IMR-90 (cell line): ENCODE measurements around the gene FOXR1. TPM values are rescaled to one million over a fixed set of nuclear protein-coding genes. Genes with fewer than 3 reads are reported as not detected.
"Not testable (repeated sequence)": the region's sequence is repeated elsewhere in the genome, so short reads cannot be mapped to it uniquely, and the experiment has no call there.

Experiments
- ATAC-seq: fragments of 200-7000 bp; cut with Tn5 transposase; 2 replicates; pipeline ENCODE4 v1.9.1; 2020; ENCODE audit warnings: low read depth, mild to moderate bottlenecking, moderate library complexity
- BruUV-seq: library from RNA; stranded (reverse); fragments of 400-500 nt; replicated peaks from 2 replicates; lab custom pipeline; 2021; lab: Mats Ljungman, UMichigan
- CTCF ChIA-PET: fragments of 300-600 bp; formaldehyde crosslinking; extraction: SDS; loops from one replicate; lab custom pipeline; 2021; ENCODE audit warnings: antibody characterized with exemption; lab: Yijun Ruan, JAX
- POLR2A ChIA-PET: fragments of 300-600 bp; sonication (Branson Sonifier 250); formaldehyde crosslinking; loops from one replicate; lab custom pipeline; 2022; ENCODE audit warnings: antibody characterized with exemption; ENCODE audit not compliant: unreplicated experiment; lab: Charles Lee
- DNase-seq: peaks from one replicate; pipeline ENCODE4 v3.0.0; 2013
- H2AFZ ChIP-seq: replicated peaks from 2 replicates; pipeline ENCODE3; 2013; ENCODE audit warnings: low read length, mild to moderate bottlenecking; ENCODE audit not compliant: poor library complexity
- H2AK5ac ChIP-seq: 2 replicates; pipeline ENCODE4 v1.6.1; 2013; ENCODE audit warnings: low read depth, low read length, inconsistent platforms
- H2AK9ac ChIP-seq: replicated peaks from 2 replicates; pipeline ENCODE3; 2013; ENCODE audit warnings: mild to moderate bottlenecking, low read depth, low read length, moderate library complexity; ENCODE audit not compliant: poor library complexity
- H2BK120ac ChIP-seq: 2 replicates; pipeline ENCODE4 v1.6.1; 2013; ENCODE audit warnings: low read depth, low read length, inconsistent platforms
- H2BK15ac ChIP-seq: 3 replicates; pipeline ENCODE4 v1.6.1; 2013; ENCODE audit warnings: low read depth, low read length, inconsistent platforms
- H2BK20ac ChIP-seq: 2 replicates; pipeline ENCODE4 v1.6.1; 2013; ENCODE audit warnings: low read depth, mild to moderate bottlenecking, inconsistent platforms, low read length, moderate library complexity
- H2BK5ac ChIP-seq: 2 replicates; pipeline ENCODE4 v1.6.1; 2013; ENCODE audit warnings: mild to moderate bottlenecking, low read depth, low read length, inconsistent platforms; ENCODE audit not compliant: poor library complexity, severe bottlenecking
- H3K14ac ChIP-seq: replicated peaks from 2 replicates; pipeline ENCODE4 v1.6.1; 2013; ENCODE audit warnings: low read depth, low read length, inconsistent platforms
- H3K18ac ChIP-seq: 2 replicates; pipeline ENCODE4 v1.6.1; 2013; ENCODE audit warnings: low read depth, low read length, control low read depth
- H3K23ac ChIP-seq: 2 replicates; pipeline ENCODE4 v1.6.1; 2013; ENCODE audit warnings: low read depth, low read length, inconsistent platforms
- H3K27ac ChIP-seq: 2 replicates; pipeline ENCODE4 v1.5.1; 2013; ENCODE audit warnings: mild to moderate bottlenecking, control low read depth, low read length; ENCODE audit not compliant: insufficient read depth
- H3K27me3 ChIP-seq: 2 replicates; pipeline ENCODE4 v1.6.1; 2013; ENCODE audit warnings: low read length; ENCODE audit not compliant: control insufficient read depth, insufficient read depth
- H3K36me3 ChIP-seq: 2 replicates; pipeline ENCODE4 v1.6.1; 2013; ENCODE audit warnings: low read length, mixed read lengths; ENCODE audit not compliant: control insufficient read depth, insufficient read depth
- H3K4ac ChIP-seq: 2 replicates; pipeline ENCODE4 v1.6.1; 2013; ENCODE audit warnings: low read depth, low read length, inconsistent platforms
- H3K4me1 ChIP-seq: 2 replicates; pipeline ENCODE4 v1.6.1; 2013; ENCODE audit warnings: low read length, mixed read lengths; ENCODE audit not compliant: control insufficient read depth, insufficient read depth
- H3K4me2 ChIP-seq: 2 replicates; pipeline ENCODE4 v1.6.1; 2013; ENCODE audit warnings: low read depth, mild to moderate bottlenecking, control low read depth, low read length, moderate library complexity
- H3K4me3 ChIP-seq: 2 replicates; pipeline ENCODE4 v1.5.1; 2013; ENCODE audit warnings: low read depth, mild to moderate bottlenecking, control low read depth, low read length, moderate library complexity; ENCODE audit not compliant: insufficient read depth
- H3K56ac ChIP-seq: 2 replicates; pipeline ENCODE4 v1.6.1; 2013; ENCODE audit warnings: low read length, inconsistent platforms; ENCODE audit not compliant: insufficient read depth; ENCODE audit errors: extremely low read depth
- H3K79me1 ChIP-seq, 2 experiments: 2 replicates each; pipeline ENCODE4 v1.6.1; 2013; ENCODE audit warnings: low read length in 2 of 2, inconsistent platforms in 1 of 2, low read depth in 1 of 2
- H3K9ac ChIP-seq: 2 replicates; pipeline ENCODE4 v1.6.1; 2013; ENCODE audit warnings: low read depth, low read length, control low read depth
- H3K9me1 ChIP-seq: 2 replicates; pipeline ENCODE4 v1.6.1; 2013; ENCODE audit warnings: low read length, inconsistent platforms; ENCODE audit not compliant: insufficient read depth
- H3K9me3 ChIP-seq: 2 replicates; pipeline ENCODE4 v1.6.1; 2013; ENCODE audit warnings: low read length; ENCODE audit not compliant: control insufficient read depth, insufficient read depth
- H4K20me1 ChIP-seq: 2 replicates; pipeline ENCODE4 v1.6.1; 2013; ENCODE audit warnings: low read length, inconsistent platforms; ENCODE audit not compliant: insufficient read depth
- H4K5ac ChIP-seq: 2 replicates; pipeline ENCODE4 v1.6.1; 2013; ENCODE audit warnings: mild to moderate bottlenecking, low read depth, low read length, control low read depth
- H4K8ac ChIP-seq, 2 experiments: 2 replicates each; pipeline ENCODE4 v1.6.1; 2013; ENCODE audit warnings: low read depth in 2 of 2, low read length in 2 of 2, control low read depth in 1 of 2, inconsistent platforms in 1 of 2
- H4K91ac ChIP-seq: 2 replicates; pipeline ENCODE4 v1.6.1; 2013; ENCODE audit warnings: low read depth, low read length, inconsistent platforms; ENCODE audit not compliant: insufficient read depth
- WGBS, 2 experiments: methylation state at CpG; one replicate each; pipeline versions ENCODE4 v1.1.5 to v1.1.7; 2013; ENCODE audit warnings: missing lambda C conversion rate in 2 of 2; ENCODE audit not compliant: insufficient read length in 1 of 2; ENCODE audit errors: extremely low coverage in 2 of 2; 5-methylcytosine and 5-hydroxymethylcytosine counted together
- dilution Hi-C: fragments of 300-500 bp; cut with HindIII; formaldehyde crosslinking; loops from one replicate; pipeline ENCODE4 v1.14.3; 2018; ENCODE audit warnings: low sequenced_read_pairs; ENCODE audit not compliant: unreplicated experiment
- in situ Hi-C: fragments of 300-500 bp; cut with MboI; formaldehyde crosslinking; loops from 3 replicates; pipeline ENCODE4 v1.14.3; 2019; ENCODE audit warnings: low sequenced_read_pairs, inconsistent platforms, mixed read lengths
- intact Hi-C: fragments of 100-400 bp; cut with micrococcal nuclease; formaldehyde crosslinking; loops from 2 replicates; pipeline ENCODE4 v1.10.0; 2022
- polyA plus RNA-seq, 3 experiments: library from polyadenylated mRNA; depleted of rRNA; stranded (reverse); fragments of >200 nt; gene quantifications; 2 replicates each; pipeline ENCODE4 v1.2.3, GENCODE V29; 2012; ENCODE audit warnings: low replicate concordance in 1 of 3
- total RNA-seq: library from RNA; depleted of rRNA; stranded (reverse); fragments of >200 nt; gene quantifications from 2 replicates; pipeline ENCODE4 v1.2.3, GENCODE V29; 2012

Gene FOXR1
- total and polyA plus RNA-seq, 2 of the 4 experiments (the other 2 are of a cell fraction), result not detected

DNA sequence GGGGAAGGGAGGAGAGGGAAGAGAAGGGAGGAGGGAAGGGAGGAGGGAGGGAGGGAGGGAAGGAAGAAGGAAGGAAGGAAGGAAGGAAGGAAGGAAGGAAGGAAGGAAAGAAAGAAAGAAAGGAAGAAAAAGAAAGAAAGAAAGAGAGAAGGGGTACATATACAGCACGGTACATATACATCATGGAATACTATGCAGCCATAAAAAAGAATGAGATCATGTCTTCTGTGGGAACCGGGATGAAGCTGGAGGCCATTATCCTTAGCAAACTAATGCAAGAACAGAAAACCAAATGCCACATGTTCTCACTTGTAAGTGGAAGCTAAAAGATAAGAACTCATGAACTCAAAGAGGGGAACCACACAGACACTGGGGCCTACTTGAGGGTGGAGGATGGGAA lies 2.1 kb upstream of the FOXR1 start:
- H3K18ac ChIP-seq, H2BK5ac ChIP-seq, H3K9ac ChIP-seq, H4K20me1 ChIP-seq, H3K4me3 ChIP-seq, H3K36me3 ChIP-seq, H3K4me1 ChIP-seq, DNase-seq, H2BK120ac ChIP-seq, H2AK9ac ChIP-seq, H4K8ac ChIP-seq, in situ Hi-C loops, H3K4me2 ChIP-seq, H3K23ac ChIP-seq, H2BK20ac ChIP-seq, ATAC-seq, H4K91ac ChIP-seq, H4K5ac ChIP-seq, H3K27ac ChIP-seq, BruUV-seq, intact Hi-C loops, dilution Hi-C loops, H2BK15ac ChIP-seq, H3K9me3 ChIP-seq, H2AK5ac ChIP-seq, H3K79me1 ChIP-seq, H3K9me1 ChIP-seq, H2AFZ ChIP-seq, H3K56ac ChIP-seq, H3K14ac ChIP-seq, H3K4ac ChIP-seq: not testable (repeated sequence)
- WGBS, 2 experiments, result no CpG with 5 or more reads among the region's 2 CpGs
- POLR2A ChIA-PET, result interaction anchor here (0.7 kb wide), 1 partner anchor 477 kb away, joined by 5 read pairs; no protein-coding TSS in a partner anchor
- CTCF ChIA-PET, result interaction anchor here (0.6 kb wide), 1 partner anchor 10 kb away, joined by 3 read pairs; no protein-coding TSS in a partner anchor
- peaks cover 16% of the 10 kb centered on the region for H3K27me3 ChIP-seq
